IMR-90 (cell line): ENCODE results near the gene ROBO2. TPM values are rescaled to one million over a fixed set of nuclear protein-coding genes. Genes with fewer than 3 reads are reported as not detected.

Source experiments
- ATAC-seq: fragments of 200-7000 bp; cut with Tn5 transposase; 2 replicates; pipeline ENCODE4 v1.9.1; 2020; ENCODE audit warnings: low read depth, mild to moderate bottlenecking, moderate library complexity
- BruUV-seq: library from RNA; stranded (reverse); fragments of 400-500 nt; replicated peaks from 2 replicates; lab custom pipeline; 2021; lab: Mats Ljungman, UMichigan
- CTCF ChIA-PET: fragments of 300-600 bp; formaldehyde crosslinking; extraction: SDS; loops from one replicate; lab custom pipeline; 2021; ENCODE audit warnings: antibody characterized with exemption; lab: Yijun Ruan, JAX
- POLR2A ChIA-PET: fragments of 300-600 bp; sonication (Branson Sonifier 250); formaldehyde crosslinking; loops from one replicate; lab custom pipeline; 2022; ENCODE audit warnings: antibody characterized with exemption; ENCODE audit not compliant: unreplicated experiment; lab: Charles Lee
- DNase-seq: peaks from one replicate; pipeline ENCODE4 v3.0.0; 2013
- H2AFZ ChIP-seq: replicated peaks from 2 replicates; pipeline ENCODE3; 2013; ENCODE audit warnings: low read length, mild to moderate bottlenecking; ENCODE audit not compliant: poor library complexity
- H2AK5ac ChIP-seq: 2 replicates; pipeline ENCODE4 v1.6.1; 2013; ENCODE audit warnings: low read depth, low read length, inconsistent platforms
- H2AK9ac ChIP-seq: replicated peaks from 2 replicates; pipeline ENCODE3; 2013; ENCODE audit warnings: mild to moderate bottlenecking, low read depth, low read length, moderate library complexity; ENCODE audit not compliant: poor library complexity
- H2BK120ac ChIP-seq: 2 replicates; pipeline ENCODE4 v1.6.1; 2013; ENCODE audit warnings: low read depth, low read length, inconsistent platforms
- H2BK15ac ChIP-seq: 3 replicates; pipeline ENCODE4 v1.6.1; 2013; ENCODE audit warnings: low read depth, low read length, inconsistent platforms
- H2BK20ac ChIP-seq: 2 replicates; pipeline ENCODE4 v1.6.1; 2013; ENCODE audit warnings: low read depth, mild to moderate bottlenecking, inconsistent platforms, low read length, moderate library complexity
- H2BK5ac ChIP-seq: 2 replicates; pipeline ENCODE4 v1.6.1; 2013; ENCODE audit warnings: mild to moderate bottlenecking, low read depth, low read length, inconsistent platforms; ENCODE audit not compliant: poor library complexity, severe bottlenecking
- H3K14ac ChIP-seq: replicated peaks from 2 replicates; pipeline ENCODE4 v1.6.1; 2013; ENCODE audit warnings: low read depth, low read length, inconsistent platforms
- H3K18ac ChIP-seq: 2 replicates; pipeline ENCODE4 v1.6.1; 2013; ENCODE audit warnings: low read depth, low read length, control low read depth
- H3K23ac ChIP-seq: 2 replicates; pipeline ENCODE4 v1.6.1; 2013; ENCODE audit warnings: low read depth, low read length, inconsistent platforms
- H3K27ac ChIP-seq: 2 replicates; pipeline ENCODE4 v1.5.1; 2013; ENCODE audit warnings: mild to moderate bottlenecking, control low read depth, low read length; ENCODE audit not compliant: insufficient read depth
- H3K27me3 ChIP-seq: 2 replicates; pipeline ENCODE4 v1.6.1; 2013; ENCODE audit warnings: low read length; ENCODE audit not compliant: control insufficient read depth, insufficient read depth
- H3K36me3 ChIP-seq: 2 replicates; pipeline ENCODE4 v1.6.1; 2013; ENCODE audit warnings: low read length, mixed read lengths; ENCODE audit not compliant: control insufficient read depth, insufficient read depth
- H3K4ac ChIP-seq: 2 replicates; pipeline ENCODE4 v1.6.1; 2013; ENCODE audit warnings: low read depth, low read length, inconsistent platforms
- H3K4me1 ChIP-seq: 2 replicates; pipeline ENCODE4 v1.6.1; 2013; ENCODE audit warnings: low read length, mixed read lengths; ENCODE audit not compliant: control insufficient read depth, insufficient read depth
- H3K4me2 ChIP-seq: 2 replicates; pipeline ENCODE4 v1.6.1; 2013; ENCODE audit warnings: low read depth, mild to moderate bottlenecking, control low read depth, low read length, moderate library complexity
- H3K4me3 ChIP-seq: 2 replicates; pipeline ENCODE4 v1.5.1; 2013; ENCODE audit warnings: low read depth, mild to moderate bottlenecking, control low read depth, low read length, moderate library complexity; ENCODE audit not compliant: insufficient read depth
- H3K56ac ChIP-seq: 2 replicates; pipeline ENCODE4 v1.6.1; 2013; ENCODE audit warnings: low read length, inconsistent platforms; ENCODE audit not compliant: insufficient read depth; ENCODE audit errors: extremely low read depth
- H3K79me1 ChIP-seq, 2 experiments: 2 replicates each; pipeline ENCODE4 v1.6.1; 2013; ENCODE audit warnings: low read length in 2 of 2, inconsistent platforms in 1 of 2, low read depth in 1 of 2
- H3K9ac ChIP-seq: 2 replicates; pipeline ENCODE4 v1.6.1; 2013; ENCODE audit warnings: low read depth, low read length, control low read depth
- H3K9me1 ChIP-seq: 2 replicates; pipeline ENCODE4 v1.6.1; 2013; ENCODE audit warnings: low read length, inconsistent platforms; ENCODE audit not compliant: insufficient read depth
- H3K9me3 ChIP-seq: 2 replicates; pipeline ENCODE4 v1.6.1; 2013; ENCODE audit warnings: low read length; ENCODE audit not compliant: control insufficient read depth, insufficient read depth
- H4K20me1 ChIP-seq: 2 replicates; pipeline ENCODE4 v1.6.1; 2013; ENCODE audit warnings: low read length, inconsistent platforms; ENCODE audit not compliant: insufficient read depth
- H4K5ac ChIP-seq: 2 replicates; pipeline ENCODE4 v1.6.1; 2013; ENCODE audit warnings: mild to moderate bottlenecking, low read depth, low read length, control low read depth
- H4K8ac ChIP-seq, 2 experiments: 2 replicates each; pipeline ENCODE4 v1.6.1; 2013; ENCODE audit warnings: low read depth in 2 of 2, low read length in 2 of 2, control low read depth in 1 of 2, inconsistent platforms in 1 of 2
- H4K91ac ChIP-seq: 2 replicates; pipeline ENCODE4 v1.6.1; 2013; ENCODE audit warnings: low read depth, low read length, inconsistent platforms; ENCODE audit not compliant: insufficient read depth
- BHLHE40 ChIP-seq: fragments of 150-350 bp; IDR thresholded peaks from 2 replicates; pipeline ENCODE4 v1.6.1; 2016; ENCODE audit warnings: mild to moderate bottlenecking, low read depth, low read length
- CEBPB ChIP-seq: IDR thresholded peaks from 2 replicates; pipeline ENCODE4 v1.6.1; 2012; ENCODE audit warnings: low read depth, low read length, improper control_type of control experiment
- MAFK ChIP-seq: IDR thresholded peaks from 2 replicates; pipeline ENCODE4 v1.6.1; 2012; ENCODE audit warnings: low read depth, low read length, improper control_type of control experiment
- MAZ ChIP-seq: IDR thresholded peaks from 2 replicates; pipeline ENCODE4 v1.6.1; 2012; ENCODE audit warnings: low read depth, mild to moderate bottlenecking, low read length, improper control_type of control experiment, moderate library complexity, borderline replicate concordance
- MXI1 ChIP-seq: IDR thresholded peaks from 2 replicates; pipeline ENCODE4 v1.6.1; 2012; ENCODE audit warnings: low read depth, mild to moderate bottlenecking, low read length, moderate library complexity, borderline replicate concordance
- NFE2L2 ChIP-seq: fragments of 150-350 bp; IDR thresholded peaks from 2 replicates; pipeline ENCODE4 v1.6.1; 2016; ENCODE audit warnings: low read depth, mild to moderate bottlenecking, low read length
- POLR2A ChIP-seq: IDR thresholded peaks from 2 replicates; pipeline ENCODE4 v1.6.1; 2012; ENCODE audit warnings: mild to moderate bottlenecking, low read depth, low read length
- RCOR1 ChIP-seq: IDR thresholded peaks from 2 replicates; pipeline ENCODE4 v1.6.1; 2012; ENCODE audit warnings: mild to moderate bottlenecking, low read length, improper control_type of control experiment; ENCODE audit not compliant: insufficient replicate concordance
- RFX5 ChIP-seq: IDR thresholded peaks from 2 replicates; pipeline ENCODE4 v1.8.0; 2012; ENCODE audit warnings: low read depth, mild to moderate bottlenecking, low read length, moderate library complexity
- SMC3 ChIP-seq: fragments of 150-350 bp; IDR thresholded peaks from 2 replicates; pipeline ENCODE4 v1.6.1; 2016; ENCODE audit warnings: low read depth, mild to moderate bottlenecking, antibody characterized with exemption, low read length, moderate library complexity
- USF2 ChIP-seq: fragments of 150-350 bp; IDR thresholded peaks from 2 replicates; pipeline ENCODE4 v1.6.1; 2017; ENCODE audit warnings: mild to moderate bottlenecking, antibody characterized with exemption, low read length, low read depth
- WGBS, 2 experiments: methylation state at CpG; one replicate each; pipeline versions ENCODE4 v1.1.5 to v1.1.7; 2013; ENCODE audit warnings: missing lambda C conversion rate in 2 of 2; ENCODE audit not compliant: insufficient read length in 1 of 2; ENCODE audit errors: extremely low coverage in 2 of 2; 5-methylcytosine and 5-hydroxymethylcytosine counted together
- dilution Hi-C: fragments of 300-500 bp; cut with HindIII; formaldehyde crosslinking; loops from one replicate; pipeline ENCODE4 v1.14.3; 2018; ENCODE audit warnings: low sequenced_read_pairs; ENCODE audit not compliant: unreplicated experiment
- in situ Hi-C: fragments of 300-500 bp; cut with MboI; formaldehyde crosslinking; loops from 3 replicates; pipeline ENCODE4 v1.14.3; 2019; ENCODE audit warnings: low sequenced_read_pairs, inconsistent platforms, mixed read lengths
- intact Hi-C: fragments of 100-400 bp; cut with micrococcal nuclease; formaldehyde crosslinking; loops from 2 replicates; pipeline ENCODE4 v1.10.0; 2022
- polyA plus RNA-seq, 3 experiments: library from polyadenylated mRNA; depleted of rRNA; stranded (reverse); fragments of >200 nt; gene quantifications; 2 replicates each; pipeline ENCODE4 v1.2.3, GENCODE V29; 2012; ENCODE audit warnings: low replicate concordance in 1 of 3
- total RNA-seq: library from RNA; depleted of rRNA; stranded (reverse); fragments of >200 nt; gene quantifications from 2 replicates; pipeline ENCODE4 v1.2.3, GENCODE V29; 2012
- TF ChIP-seq, protein P1 (sequence below): fragments of 150-350 bp; IDR thresholded peaks from 2 replicates; pipeline ENCODE4 v1.6.1; 2016; ENCODE audit warnings: low read depth, mild to moderate bottlenecking, low read length, moderate library complexity, borderline replicate concordance
- TF ChIP-seq, protein P2 (sequence below): conservative IDR thresholded peaks from 2 replicates; pipeline ENCODE4 v1.5.1; 2012; ENCODE audit warnings: mild to moderate bottlenecking, low read depth, low read length, improper control_type of control experiment

ROBO2 gene
- total and polyA plus RNA-seq, 2 of the 4 experiments (the other 2 are of a cell fraction): 9.3 to 14.5 TPM

- no TSS peak for BruUV-seq
These were observed 149.8 kb downstream of the ROBO2 start for GRCh38 chr3:77189684-77190083.

More at GRCh38 chr3:77189684-77190083, 149.8 kb downstream of the ROBO2 start:
- Histone ChIP-seq H4K91ac (no peak overlapping the region), H3K4me3 (no peak overlapping the region), H3K56ac (no peak overlapping the region), H4K8ac (no peak overlapping the region), H2AK9ac (no peak overlapping the region), H3K18ac (no peak overlapping the region), H2BK20ac (no peak overlapping the region), H2BK5ac (no peak overlapping the region), H3K23ac (no peak overlapping the region), H3K79me1 (no peaks in the 10 kb centered on the region), H4K5ac (no peak overlapping the region), H3K9me3 (no peaks in the 10 kb centered on the region), H3K27ac (no peak overlapping the region), H3K36me3 (no peaks in the 10 kb centered on the region), H3K4me1 (no peaks in the 10 kb centered on the region), H2BK15ac (no peak overlapping the region), H3K27me3 (no peaks in the 10 kb centered on the region), H3K4me2 (no peak overlapping the region), H2AK5ac (no peak overlapping the region), H3K14ac (no peak overlapping the region), H3K9ac (no peak overlapping the region), H2BK120ac (no peak overlapping the region), H4K20me1 (no peaks in the 10 kb centered on the region), H3K9me1 (no peaks in the 10 kb centered on the region), H2AFZ (no peak overlapping the region), H3K4ac (no peak overlapping the region)
- DNase-seq (no peak), ATAC-seq (no peak)
- intact Hi-C loops: no loop called here
- ChIA-PET CTCF (no interaction called here), POLR2A (no interaction called here)
- dilution Hi-C loops: no loop called here
- no peak for TF ChIP-seq MAFK
- no peak for TF ChIP-seq SMC3
- no peak for TF ChIP-seq NFE2L2
- TF ChIP-seq MXI1: no peak
- TF ChIP-seq RCOR1: no peak
- no peak for TF ChIP-seq CEBPB
- no peak for TF ChIP-seq RFX5
- TF ChIP-seq BHLHE40: no peak
- TF ChIP-seq, protein P1, sequence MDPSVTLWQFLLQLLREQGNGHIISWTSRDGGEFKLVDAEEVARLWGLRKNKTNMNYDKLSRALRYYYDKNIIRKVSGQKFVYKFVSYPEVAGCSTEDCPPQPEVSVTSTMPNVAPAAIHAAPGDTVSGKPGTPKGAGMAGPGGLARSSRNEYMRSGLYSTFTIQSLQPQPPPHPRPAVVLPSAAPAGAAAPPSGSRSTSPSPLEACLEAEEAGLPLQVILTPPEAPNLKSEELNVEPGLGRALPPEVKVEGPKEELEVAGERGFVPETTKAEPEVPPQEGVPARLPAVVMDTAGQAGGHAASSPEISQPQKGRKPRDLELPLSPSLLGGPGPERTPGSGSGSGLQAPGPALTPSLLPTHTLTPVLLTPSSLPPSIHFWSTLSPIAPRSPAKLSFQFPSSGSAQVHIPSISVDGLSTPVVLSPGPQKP: no peak
- TF ChIP-seq, protein P2, sequence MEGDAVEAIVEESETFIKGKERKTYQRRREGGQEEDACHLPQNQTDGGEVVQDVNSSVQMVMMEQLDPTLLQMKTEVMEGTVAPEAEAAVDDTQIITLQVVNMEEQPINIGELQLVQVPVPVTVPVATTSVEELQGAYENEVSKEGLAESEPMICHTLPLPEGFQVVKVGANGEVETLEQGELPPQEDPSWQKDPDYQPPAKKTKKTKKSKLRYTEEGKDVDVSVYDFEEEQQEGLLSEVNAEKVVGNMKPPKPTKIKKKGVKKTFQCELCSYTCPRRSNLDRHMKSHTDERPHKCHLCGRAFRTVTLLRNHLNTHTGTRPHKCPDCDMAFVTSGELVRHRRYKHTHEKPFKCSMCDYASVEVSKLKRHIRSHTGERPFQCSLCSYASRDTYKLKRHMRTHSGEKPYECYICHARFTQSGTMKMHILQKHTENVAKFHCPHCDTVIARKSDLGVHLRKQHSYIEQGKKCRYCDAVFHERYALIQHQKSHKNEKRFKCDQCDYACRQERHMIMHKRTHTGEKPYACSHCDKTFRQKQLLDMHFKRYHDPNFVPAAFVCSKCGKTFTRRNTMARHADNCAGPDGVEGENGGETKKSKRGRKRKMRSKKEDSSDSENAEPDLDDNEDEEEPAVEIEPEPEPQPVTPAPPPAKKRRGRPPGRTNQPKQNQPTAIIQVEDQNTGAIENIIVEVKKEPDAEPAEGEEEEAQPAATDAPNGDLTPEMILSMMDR: no peak
- TF ChIP-seq MAZ: no peak
- TF ChIP-seq POLR2A: no peak
- TF ChIP-seq USF2: no peak
- in situ Hi-C loops: no loop called here
- no CpG with 5 or more reads among the region's 2 CpGs for WGBS, 2 experiments
